ENCODE data around the gene CUL1.

DNA sequence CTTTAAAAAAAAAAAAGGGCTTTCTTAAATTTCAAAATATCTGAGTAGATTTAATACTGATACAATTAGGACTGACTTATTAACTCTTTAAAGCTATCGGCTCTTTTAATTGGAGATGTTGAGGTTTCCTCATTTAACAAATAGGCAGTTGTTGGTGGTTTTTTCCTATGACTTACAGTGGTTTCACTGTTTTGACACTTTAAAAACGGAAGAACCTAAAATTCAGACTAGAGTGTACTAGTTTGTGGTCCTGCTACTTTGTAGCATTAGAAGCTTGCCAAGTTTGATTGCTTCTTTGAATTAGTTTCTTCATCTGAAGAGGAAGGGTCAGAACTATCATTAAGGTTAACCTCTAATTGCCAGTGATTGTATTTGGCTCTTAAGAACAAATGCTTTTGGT, 27.7 kb downstream of the CUL1 start:
- TF ChIP-seq, protein P1, sequence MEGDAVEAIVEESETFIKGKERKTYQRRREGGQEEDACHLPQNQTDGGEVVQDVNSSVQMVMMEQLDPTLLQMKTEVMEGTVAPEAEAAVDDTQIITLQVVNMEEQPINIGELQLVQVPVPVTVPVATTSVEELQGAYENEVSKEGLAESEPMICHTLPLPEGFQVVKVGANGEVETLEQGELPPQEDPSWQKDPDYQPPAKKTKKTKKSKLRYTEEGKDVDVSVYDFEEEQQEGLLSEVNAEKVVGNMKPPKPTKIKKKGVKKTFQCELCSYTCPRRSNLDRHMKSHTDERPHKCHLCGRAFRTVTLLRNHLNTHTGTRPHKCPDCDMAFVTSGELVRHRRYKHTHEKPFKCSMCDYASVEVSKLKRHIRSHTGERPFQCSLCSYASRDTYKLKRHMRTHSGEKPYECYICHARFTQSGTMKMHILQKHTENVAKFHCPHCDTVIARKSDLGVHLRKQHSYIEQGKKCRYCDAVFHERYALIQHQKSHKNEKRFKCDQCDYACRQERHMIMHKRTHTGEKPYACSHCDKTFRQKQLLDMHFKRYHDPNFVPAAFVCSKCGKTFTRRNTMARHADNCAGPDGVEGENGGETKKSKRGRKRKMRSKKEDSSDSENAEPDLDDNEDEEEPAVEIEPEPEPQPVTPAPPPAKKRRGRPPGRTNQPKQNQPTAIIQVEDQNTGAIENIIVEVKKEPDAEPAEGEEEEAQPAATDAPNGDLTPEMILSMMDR (IDR thresholded peaks at IDR 0.05) = no peak
- no peak for TF ChIP-seq POLR2A (IDR thresholded peaks at IDR 0.05)
- TF ChIP-seq EP300 (IDR thresholded peaks at IDR 0.05) = no peak

Data from upper lobe of left lung (tissue), 4 donors.